ENCODE data around the gene GON4L. TPM values are rescaled to one million over a fixed set of nuclear protein-coding genes. Genes with fewer than 3 reads are reported as not detected.
"Not testable (repeated sequence)": the region's sequence is repeated elsewhere in the genome, so short reads cannot be mapped to it uniquely, and the experiment has no call there.

GON4L gene
- total RNA-seq, 2 experiments from 2014 or later = 44.2 to 48.8 TPM

GRCh38 chr1:155741908-155742307 is 115.1 kb downstream of the GON4L start:
- no peak overlapping the region for H3K27ac Mint-ChIP-seq
- ChIA-PET POLR2A (no interaction called here), CTCF (no interaction called here)

GRCh38 chr1:155740995-155741394 is 116.0 kb downstream of the GON4L start:
- intact Hi-C loops (cut with DNase I, micrococcal nuclease) = no loop called here
- DNase-seq (no peak), ATAC-seq (no peak)
- CTCF ChIA-PET = no interaction called here
- H3K27me3 Mint-ChIP-seq = no peaks in the 10 kb centered on the region
- no peak overlapping the region for H3K27ac Mint-ChIP-seq
- no peak overlapping the region for H3K4me3 Mint-ChIP-seq
- POLR2A ChIA-PET = no interaction called here
- H3K36me3 Mint-ChIP-seq (ENCODE audit: low read depth) = peaks cover 9% of the 10 kb centered on the region
- H3K4me1 Mint-ChIP-seq = peaks cover 4% of the 10 kb centered on the region
- H3K9me3 Mint-ChIP-seq (ENCODE audit: low read depth) = no peaks in the 10 kb centered on the region

More at GRCh38 chr1:155741908-155742307, 115.1 kb downstream of the GON4L start:
- H3K4me3 Mint-ChIP-seq = no peak overlapping the region
- no peak for DNase-seq
- no peaks in the 10 kb centered on the region for H3K9me3 Mint-ChIP-seq (ENCODE audit: low read depth)
- peaks cover 5% of the 10 kb centered on the region for H3K36me3 Mint-ChIP-seq (ENCODE audit: low read depth)
- peaks cover 4% of the 10 kb centered on the region for H3K4me1 Mint-ChIP-seq
- intact Hi-C loops (cut with DNase I, micrococcal nuclease) = no loop called here
- ATAC-seq = no peak
- H3K27me3 Mint-ChIP-seq = no peaks in the 10 kb centered on the region

- Mint-ChIP-seq H3K4me1 (no peaks in the 10 kb centered on the region), H3K27ac (no peak overlapping the region), H3K9me3 (ENCODE audit: low read depth) (no peaks in the 10 kb centered on the region), H3K4me3 (no peak overlapping the region), H3K27me3 (no peaks in the 10 kb centered on the region), H3K36me3 (ENCODE audit: low read depth) (peaks cover 28% of the 10 kb centered on the region)
- ChIA-PET POLR2A (no interaction called here), CTCF (interaction anchor here (0.6 to 1.0 kb wide), 7 partner anchors 14 to 301 kb away, joined by 3 to 4 read pairs (median 3); no protein-coding TSS in a partner anchor)
- ATAC-seq = peak; percentile 53
- peak; percentile 58 for DNase-seq
- intact Hi-C loops (cut with DNase I, micrococcal nuclease) = no loop called here
Measured at GRCh38 chr1:155729031-155729898, 127.7 kb downstream of the GON4L start.

GRCh38 chr1:155725142-155725541 is 131.9 kb downstream of the GON4L start:
- Mint-ChIP-seq H3K27ac (no peak overlapping the region), H3K27me3 (no peaks in the 10 kb centered on the region), H3K4me1 (no peaks in the 10 kb centered on the region), H3K4me3 (no peak overlapping the region), H3K9me3 (ENCODE audit: low read depth) (no peaks in the 10 kb centered on the region), H3K36me3 (ENCODE audit: low read depth) (peaks cover 20% of the 10 kb centered on the region)
- ChIA-PET POLR2A (no interaction called here), CTCF (interaction anchor here (0.9 kb wide), 1 partner anchor 49 kb away, joined by 4 read pairs; no protein-coding TSS in a partner anchor)
- intact Hi-C loops (cut with DNase I, micrococcal nuclease) = no loop called here
- ATAC-seq = no peak
- DNase-seq = no peak

- H3K27ac Mint-ChIP-seq = no peak overlapping the region
- ATAC-seq (no peak), DNase-seq (no peak)
- intact Hi-C loops (cut with DNase I, micrococcal nuclease) = no loop called here
- no peak overlapping the region for H3K4me3 Mint-ChIP-seq
- peaks cover 7% of the 10 kb centered on the region for H3K4me1 Mint-ChIP-seq
- H3K36me3 Mint-ChIP-seq (ENCODE audit: low read depth) = peaks cover 33% of the 10 kb centered on the region
- ChIA-PET CTCF (no interaction called here), POLR2A (no interaction called here)
- H3K9me3 Mint-ChIP-seq (ENCODE audit: low read depth) = no peaks in the 10 kb centered on the region
- H3K27me3 Mint-ChIP-seq = no peaks in the 10 kb centered on the region
Measured at GRCh38 chr1:155719703-155720102, 137.3 kb downstream of the GON4L start.

- peaks cover 38% of the 10 kb centered on the region for H3K36me3 Mint-ChIP-seq (ENCODE audit: low read depth)
- intact Hi-C loops (cut with DNase I, micrococcal nuclease); H3K9me3 Mint-ChIP-seq (ENCODE audit: low read depth); POLR2A ChIA-PET; H3K4me3 Mint-ChIP-seq; ATAC-seq; H3K4me1 Mint-ChIP-seq; DNase-seq; H3K27ac Mint-ChIP-seq; H3K27me3 Mint-ChIP-seq: not testable (repeated sequence)
- CTCF ChIA-PET = interaction anchor here (0.6 kb wide), 1 partner anchor 336 kb away, joined by 3 read pairs; the partner anchor contains the start of gene LAMTOR2
Measured at GRCh38 chr1:155718524-155719115, 138.4 kb downstream of the GON4L start.

GRCh38 chr1:155717041-155717440 is 140.0 kb downstream of the GON4L start:
- Mint-ChIP-seq H3K4me3 (no peak overlapping the region), H3K27me3 (no peaks in the 10 kb centered on the region), H3K4me1 (peaks cover 7% of the 10 kb centered on the region), H3K27ac (no peak overlapping the region), H3K9me3 (ENCODE audit: low read depth) (no peaks in the 10 kb centered on the region), H3K36me3 (ENCODE audit: low read depth) (peaks cover 44% of the 10 kb centered on the region)
- DNase-seq = no peak
- ChIA-PET CTCF (interaction anchor here (0.6 to 0.8 kb wide), 2 partner anchors 18 to 112 kb away, joined by 3 read pairs; no protein-coding TSS in a partner anchor), POLR2A (no interaction called here)
- intact Hi-C loops (cut with DNase I, micrococcal nuclease) = no loop called here
- ATAC-seq = peak; percentile 23

- DNase-seq (no peak), ATAC-seq (no peak)
- H3K27me3 Mint-ChIP-seq = no peaks in the 10 kb centered on the region
- peaks cover 7% of the 10 kb centered on the region for H3K4me1 Mint-ChIP-seq
- no peak overlapping the region for H3K27ac Mint-ChIP-seq
- CTCF ChIA-PET = interaction anchor here (0.6 to 1.8 kb wide), 2 partner anchors 10 to 13 kb away, joined by 4 to 5 read pairs; no protein-coding TSS in a partner anchor
- intact Hi-C loops (cut with DNase I, micrococcal nuclease) = no loop called here
- POLR2A ChIA-PET = no interaction called here
- no peak overlapping the region for H3K4me3 Mint-ChIP-seq
- peaks cover 42% of the 10 kb centered on the region for H3K36me3 Mint-ChIP-seq (ENCODE audit: low read depth)
- no peaks in the 10 kb centered on the region for H3K9me3 Mint-ChIP-seq (ENCODE audit: low read depth)
Measured at GRCh38 chr1:155715777-155716176, 141.2 kb downstream of the GON4L start.

- ChIA-PET POLR2A (interaction anchor here (0.6 kb wide), 1 partner anchor 28 kb away, joined by 4 read pairs; no protein-coding TSS in a partner anchor), CTCF (interaction anchor here (0.6 to 1.8 kb wide), 3 partner anchors 9 to 275 kb away, joined by 3 to 5 read pairs (median 4); no protein-coding TSS in a partner anchor)
- H3K27ac Mint-ChIP-seq; H3K27me3 Mint-ChIP-seq; DNase-seq; H3K9me3 Mint-ChIP-seq (ENCODE audit: low read depth); intact Hi-C loops (cut with DNase I, micrococcal nuclease); ATAC-seq; H3K4me1 Mint-ChIP-seq; H3K4me3 Mint-ChIP-seq: not testable (repeated sequence)
- H3K36me3 Mint-ChIP-seq (ENCODE audit: low read depth) = peaks cover 41% of the 10 kb centered on the region
Measured at GRCh38 chr1:155715056-155715455, 142.0 kb downstream of the GON4L start.

GRCh38 chr1:155713075-155713474 is 143.9 kb downstream of the GON4L start:
- Mint-ChIP-seq H3K27me3 (no peaks in the 10 kb centered on the region), H3K27ac (peak overlapping the region; percentile 25), H3K4me1 (peaks cover 8% of the 10 kb centered on the region), H3K9me3 (ENCODE audit: low read depth) (no peaks in the 10 kb centered on the region), H3K4me3 (no peak overlapping the region), H3K36me3 (ENCODE audit: low read depth) (peaks cover 46% of the 10 kb centered on the region)
- ATAC-seq (no peak), DNase-seq (no peak)
- CTCF ChIA-PET = interaction anchor here (0.6 kb wide), 1 partner anchor 105 kb away, joined by 3 read pairs; no protein-coding TSS in a partner anchor
- POLR2A ChIA-PET = no interaction called here
- intact Hi-C loops (cut with DNase I, micrococcal nuclease) = no loop called here

GRCh38 chr1:155712636-155713035 is 144.4 kb downstream of the GON4L start:
- H3K27me3 Mint-ChIP-seq; POLR2A ChIA-PET; ATAC-seq; H3K4me3 Mint-ChIP-seq; H3K9me3 Mint-ChIP-seq (ENCODE audit: low read depth); intact Hi-C loops (cut with DNase I, micrococcal nuclease): not testable (repeated sequence)
- peaks cover 48% of the 10 kb centered on the region for H3K36me3 Mint-ChIP-seq (ENCODE audit: low read depth)
- CTCF ChIA-PET = interaction anchor here (0.6 kb wide), 1 partner anchor 105 kb away, joined by 3 read pairs; no protein-coding TSS in a partner anchor
- peaks cover 12% of the 10 kb centered on the region for H3K4me1 Mint-ChIP-seq
- peak overlapping the region; percentile 25 for H3K27ac Mint-ChIP-seq
- DNase-seq = peak; percentile 14
